ACC112 (cell line): Measurements from ENCODE around the gene TTLL10.

Source experiments
- H2AFZ ChIP-seq: fragments of 200-600 bp; sonication (generic); one replicate; pipeline ENCODE4 v1.6.0; 2017; ENCODE audit warnings: antibody characterized with exemption, low read length; ENCODE audit not compliant: unreplicated experiment
- H3K27ac ChIP-seq: fragments of 200-600 bp; sonication (generic); 2 replicates; pipeline ENCODE4 v1.5.1; 2014; ENCODE audit warnings: low read depth, mild to moderate bottlenecking, antibody characterized with exemption, low read length, moderate library complexity
- H3K27me3 ChIP-seq: fragments of 200-600 bp; sonication (generic); 2 replicates; pipeline ENCODE4 v1.6.1; 2014; ENCODE audit warnings: mild to moderate bottlenecking, antibody characterized with exemption, low read length, moderate library complexity, mixed read lengths; ENCODE audit not compliant: insufficient read depth
- H3K36me3 ChIP-seq: fragments of 200-600 bp; sonication (generic); 2 replicates; pipeline ENCODE4 v1.6.1; 2016; ENCODE audit warnings: mild to moderate bottlenecking, antibody characterized with exemption, low read length, moderate library complexity, mixed read lengths; ENCODE audit not compliant: insufficient read depth
- H3K4me1 ChIP-seq: fragments of 200-600 bp; sonication (generic); one replicate; pipeline ENCODE4 v1.6.1; 2016; ENCODE audit warnings: low read length, mixed read lengths; ENCODE audit not compliant: insufficient read depth, unreplicated experiment, control insufficient read depth
- H3K4me3 ChIP-seq: fragments of 200-600 bp; sonication (generic); 2 replicates; pipeline ENCODE4 v1.5.1; 2014; ENCODE audit warnings: mild to moderate bottlenecking, low read depth, low read length
- H3K79me2 ChIP-seq: fragments of 200-600 bp; sonication (generic); one replicate; pipeline ENCODE4 v1.6.0; 2016; ENCODE audit warnings: low read length; ENCODE audit not compliant: control insufficient read depth, unreplicated experiment, insufficient read depth

TTLL10 gene

DNA sequence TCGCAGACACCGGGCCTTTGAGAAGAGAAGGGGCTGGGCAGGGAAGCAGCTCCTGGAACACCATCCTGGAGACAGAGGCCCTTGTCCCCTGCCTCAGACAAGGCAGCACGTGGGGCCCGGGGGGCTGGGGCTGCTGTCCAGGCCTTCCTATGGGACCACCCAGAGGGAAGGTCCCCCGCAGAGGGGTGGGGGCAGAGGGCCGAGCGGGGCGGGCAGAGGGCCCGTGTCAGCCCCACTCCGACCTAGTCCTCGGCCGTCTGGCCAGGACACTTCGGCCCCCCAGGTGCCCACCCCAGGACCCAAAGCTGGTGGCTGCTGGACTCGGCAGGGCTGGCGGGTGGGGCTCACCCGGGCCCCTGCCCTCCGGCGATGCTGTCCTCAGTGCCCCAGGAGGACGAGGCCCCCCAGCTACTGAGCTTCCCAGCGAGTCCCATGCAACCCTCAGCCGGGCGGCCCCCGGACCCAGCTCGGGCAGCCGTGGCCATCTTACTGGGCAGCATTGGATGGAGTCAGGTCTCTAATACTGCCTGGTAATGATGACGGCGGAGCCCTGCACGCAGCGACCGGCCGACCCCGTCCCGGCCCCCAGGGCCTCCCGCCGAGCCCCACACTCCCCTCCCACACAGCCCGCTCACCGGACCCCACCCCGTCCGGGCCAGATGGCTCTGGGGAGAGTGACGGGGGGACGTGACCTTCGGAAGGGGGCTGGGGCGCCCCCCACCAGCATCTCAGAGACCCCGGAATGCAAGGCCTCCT, 6.9 kb upstream of the TTLL10 start:
- H3K27me3 ChIP-seq = peaks cover 54% of the 10 kb centered on the region
- H3K4me1 ChIP-seq = no peaks in the 10 kb centered on the region
- H3K79me2 ChIP-seq = no peaks in the 10 kb centered on the region
- H3K27ac ChIP-seq = no peak overlapping the region
- H3K36me3 ChIP-seq = no peaks in the 10 kb centered on the region
- H3K4me3 ChIP-seq = no peak overlapping the region
- no peak overlapping the region for H2AFZ ChIP-seq

DNA sequence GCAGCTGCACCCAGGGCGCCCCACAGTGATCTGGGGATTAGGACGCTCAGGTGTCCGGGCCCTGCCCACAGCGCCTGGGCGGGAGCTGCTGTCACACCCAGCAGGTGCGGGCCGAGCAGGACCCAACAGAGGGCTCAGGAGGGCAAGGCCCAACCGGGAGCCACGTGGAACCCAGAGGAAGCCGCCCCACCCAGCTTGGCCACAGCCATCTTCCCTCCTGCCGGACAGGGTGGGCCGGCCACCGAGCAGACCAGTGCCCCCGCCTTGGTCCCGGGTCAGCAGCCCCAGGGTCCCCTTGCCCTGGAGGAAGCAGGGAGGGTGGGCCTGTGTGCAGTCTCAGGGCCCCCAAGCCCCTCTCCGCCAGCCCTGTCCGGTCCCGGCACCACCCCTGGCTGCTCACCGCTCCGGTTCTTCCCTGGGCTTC, 6.3 kb upstream of the TTLL10 start:
- no peaks in the 10 kb centered on the region for H3K36me3 ChIP-seq
- H3K27me3 ChIP-seq = peaks cover 54% of the 10 kb centered on the region
- no peak overlapping the region for H2AFZ ChIP-seq
- H3K79me2 ChIP-seq = no peaks in the 10 kb centered on the region
- H3K4me3 ChIP-seq = no peak overlapping the region
- H3K4me1 ChIP-seq = no peaks in the 10 kb centered on the region
- H3K27ac ChIP-seq = no peak overlapping the region

DNA sequence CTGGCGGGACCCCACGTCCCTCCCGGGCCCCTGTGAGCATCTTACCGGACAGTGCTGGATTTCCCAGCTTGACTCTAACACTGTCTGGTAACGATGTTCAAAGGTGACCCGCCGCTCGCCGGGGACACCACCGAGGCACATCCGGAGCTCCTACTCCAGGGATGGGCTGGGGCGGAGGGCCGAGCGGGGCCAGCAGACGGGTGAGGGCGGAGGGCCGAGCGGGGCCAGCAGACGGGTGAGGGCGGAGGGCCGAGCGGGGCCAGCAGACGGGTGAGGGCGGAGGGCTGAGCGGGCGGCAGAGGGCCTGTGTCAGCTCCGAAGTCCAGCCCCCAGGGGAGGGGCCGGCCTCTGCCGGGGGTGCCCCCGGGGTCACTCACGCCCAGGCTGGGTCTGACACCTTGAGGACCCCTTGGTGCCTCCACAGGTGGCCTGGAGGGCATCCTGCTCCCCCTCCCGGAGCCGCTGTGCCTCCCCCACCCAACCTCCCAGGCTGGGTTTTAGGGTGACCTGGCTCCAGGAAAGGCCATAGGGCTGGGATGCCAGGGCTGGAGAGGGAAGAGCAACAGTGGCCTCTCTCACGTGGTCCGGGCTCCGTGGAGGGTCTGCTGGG, 5.7 kb upstream of the TTLL10 start:
- Histone ChIP-seq H3K27me3 (peaks cover 50% of the 10 kb centered on the region), H3K79me2 (no peaks in the 10 kb centered on the region), H3K27ac (no peak overlapping the region), H3K36me3 (no peaks in the 10 kb centered on the region), H2AFZ (no peak overlapping the region), H3K4me1 (no peaks in the 10 kb centered on the region), H3K4me3 (no peak overlapping the region)

DNA sequence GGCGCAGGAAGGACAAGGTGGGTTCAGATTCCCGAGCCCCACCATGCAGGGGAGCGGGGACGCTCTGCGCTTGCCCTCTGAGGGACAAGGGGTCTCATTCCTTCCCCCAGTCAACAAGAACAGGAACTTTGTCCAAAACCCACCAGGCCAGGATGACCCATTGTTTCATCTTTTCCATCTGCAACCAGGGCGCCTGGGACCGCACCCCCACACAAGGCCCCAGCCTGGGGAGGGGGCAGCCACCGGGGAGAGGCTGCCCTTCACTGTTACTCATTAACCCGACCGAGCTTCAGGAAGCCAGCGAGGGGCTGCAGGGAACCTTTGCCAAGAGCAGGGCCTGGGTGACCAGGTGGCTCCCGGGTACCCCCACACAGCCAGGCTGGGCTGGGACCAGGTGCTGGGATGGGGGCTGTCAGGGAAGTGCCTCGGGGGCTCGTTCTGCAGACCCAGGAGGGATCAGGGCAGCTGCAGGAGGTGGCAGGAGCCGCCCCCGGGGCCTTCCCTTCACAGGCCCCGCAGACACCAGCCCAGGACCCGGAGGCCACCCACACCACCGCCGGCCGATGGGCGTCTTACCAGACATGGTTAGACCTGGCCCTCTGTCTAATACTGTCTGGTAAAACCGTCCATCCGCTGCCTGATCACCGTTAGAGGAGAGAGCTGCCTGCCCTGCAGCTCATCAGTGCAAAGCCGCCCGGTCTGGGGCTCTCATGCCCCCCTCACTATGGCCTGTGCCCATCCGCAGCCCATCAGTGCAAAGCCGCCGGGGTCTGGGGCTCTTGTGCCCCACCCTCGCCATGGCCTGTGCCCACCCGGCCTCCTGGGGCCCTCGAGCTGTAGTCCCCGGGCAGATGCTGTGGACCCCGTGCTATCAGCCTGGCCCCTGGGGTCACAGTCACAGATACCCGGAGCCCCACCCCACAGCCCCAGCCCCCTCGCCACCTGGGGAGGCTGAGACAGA, 4.9 kb upstream of the TTLL10 start:
- peaks cover 1% of the 10 kb centered on the region for H3K4me1 ChIP-seq
- H3K27me3 ChIP-seq = peaks cover 58% of the 10 kb centered on the region
- H3K36me3 ChIP-seq = no peaks in the 10 kb centered on the region
- no peaks in the 10 kb centered on the region for H3K79me2 ChIP-seq
- no peak overlapping the region for H3K27ac ChIP-seq
- no peak overlapping the region for H2AFZ ChIP-seq
- no peak overlapping the region for H3K4me3 ChIP-seq

DNA sequence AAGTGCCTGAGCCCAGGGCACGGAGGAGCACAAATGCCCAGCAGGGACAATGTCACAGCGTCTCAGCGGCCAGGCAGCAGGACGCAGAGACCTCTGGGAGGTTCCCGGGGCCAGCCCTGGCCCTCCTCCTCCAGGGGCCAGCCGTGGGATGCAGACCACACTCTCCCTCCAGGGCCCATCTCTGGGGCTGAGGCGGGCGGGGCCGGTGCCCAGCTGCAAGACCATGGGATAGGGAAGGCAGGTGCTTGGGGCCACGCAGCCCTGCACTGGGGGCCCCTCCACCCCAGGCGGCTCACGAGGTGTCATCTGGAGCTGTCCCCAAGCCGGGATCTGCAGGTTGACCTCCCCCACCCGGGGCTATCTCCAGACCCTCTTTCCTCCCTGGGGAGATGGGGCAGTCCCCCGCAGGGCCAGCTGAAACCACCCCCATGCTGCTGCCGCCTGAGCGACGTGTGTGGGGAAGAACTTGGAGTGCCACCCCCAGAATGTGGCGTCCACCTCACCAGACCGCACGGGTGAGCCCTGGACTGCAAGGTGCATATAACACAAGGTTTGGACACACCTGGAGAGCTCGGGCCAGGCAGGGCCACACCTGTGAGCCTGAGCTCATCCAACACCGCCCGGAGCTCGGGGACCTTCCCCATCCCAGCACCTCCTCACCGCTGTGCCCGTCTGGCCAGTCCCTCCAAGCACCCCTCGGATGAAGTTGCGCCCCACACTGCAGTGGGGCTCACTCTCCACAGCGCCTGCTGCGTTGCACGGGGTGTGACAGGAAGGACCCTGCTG, 4.1 kb upstream of the TTLL10 start:
- peaks cover 61% of the 10 kb centered on the region for H3K27me3 ChIP-seq

DNA sequence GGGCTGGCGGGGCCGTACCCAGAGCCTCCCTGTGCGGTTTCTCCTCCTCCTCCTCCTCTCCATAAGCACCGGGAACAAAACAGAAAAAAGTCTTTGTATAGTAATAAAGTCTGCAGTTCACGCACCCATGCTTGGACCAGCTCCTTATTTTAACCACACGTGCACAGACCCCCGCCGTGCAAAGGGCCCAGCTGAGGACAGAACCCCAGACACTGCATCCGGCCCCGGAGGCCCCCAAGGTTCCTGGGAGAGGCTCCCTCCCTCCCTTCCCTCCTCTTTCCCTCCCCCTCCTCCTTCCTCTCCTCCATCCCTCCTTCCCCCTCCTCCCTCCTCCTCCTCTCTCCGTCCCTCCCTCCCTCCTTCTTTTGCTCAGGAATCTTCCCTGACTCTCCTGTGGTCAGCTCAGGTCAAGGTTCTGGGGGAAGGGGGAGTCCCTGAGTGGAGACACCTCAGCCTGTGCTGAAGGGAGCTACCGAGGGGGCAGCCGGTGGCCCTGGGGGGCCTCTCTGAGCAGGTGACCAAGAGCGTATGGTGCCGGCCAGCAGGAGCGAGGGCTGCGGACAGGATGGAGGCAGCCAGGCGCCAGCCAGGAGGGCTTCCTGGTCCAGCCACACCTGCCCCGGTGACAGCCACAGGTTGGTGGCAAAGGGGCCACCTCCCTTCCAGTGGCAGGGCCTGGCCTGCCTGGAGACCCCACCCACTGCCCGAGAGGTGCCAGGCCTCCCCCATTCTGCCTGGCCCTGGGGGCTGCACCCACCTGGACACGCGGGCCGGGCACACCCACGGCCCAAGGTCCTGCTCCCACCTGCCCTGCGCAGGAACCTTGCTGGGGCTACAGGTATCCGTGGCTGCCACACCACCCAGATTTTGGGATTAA, 3.2 kb upstream of the TTLL10 start:
- H3K4me1 ChIP-seq = peaks cover 2% of the 10 kb centered on the region
- H3K27ac ChIP-seq = no peak overlapping the region
- no peaks in the 10 kb centered on the region for H3K79me2 ChIP-seq
- H3K4me3 ChIP-seq = no peak overlapping the region
- no peak overlapping the region for H2AFZ ChIP-seq
- no peaks in the 10 kb centered on the region for H3K36me3 ChIP-seq
- peaks cover 62% of the 10 kb centered on the region for H3K27me3 ChIP-seq

More for the DNA sequence above, 4.1 kb upstream of the TTLL10 start:
- Histone ChIP-seq H2AFZ (no peak overlapping the region), H3K4me1 (peaks cover 2% of the 10 kb centered on the region), H3K27ac (no peak overlapping the region), H3K4me3 (no peak overlapping the region), H3K79me2 (no peaks in the 10 kb centered on the region), H3K36me3 (no peaks in the 10 kb centered on the region)

DNA sequence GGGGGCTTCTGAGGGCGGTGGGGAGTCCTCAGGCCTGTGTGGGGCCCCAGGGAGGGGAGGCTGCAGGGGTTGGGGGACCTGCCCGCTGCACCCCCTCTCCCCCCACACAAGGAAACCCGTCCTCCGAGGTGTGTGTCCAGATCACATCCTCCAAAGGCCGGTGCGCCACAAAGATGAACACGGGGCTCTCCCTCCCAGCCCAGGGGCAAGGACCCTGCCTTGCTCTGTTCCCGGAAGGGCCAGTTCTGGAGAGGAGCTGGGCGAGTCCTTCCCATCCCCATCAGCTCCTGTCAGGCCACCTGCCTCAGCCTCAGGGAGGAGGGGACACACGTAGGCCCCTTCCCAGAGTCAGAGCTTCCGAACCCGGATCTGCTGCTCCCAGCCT, 2.5 kb upstream of the TTLL10 start:
- H3K79me2 ChIP-seq = no peaks in the 10 kb centered on the region
- peaks cover 2% of the 10 kb centered on the region for H3K4me1 ChIP-seq
- no peak overlapping the region for H2AFZ ChIP-seq
- no peaks in the 10 kb centered on the region for H3K36me3 ChIP-seq
- H3K27me3 ChIP-seq = peaks cover 68% of the 10 kb centered on the region
- no peak overlapping the region for H3K4me3 ChIP-seq
- no peak overlapping the region for H3K27ac ChIP-seq

DNA sequence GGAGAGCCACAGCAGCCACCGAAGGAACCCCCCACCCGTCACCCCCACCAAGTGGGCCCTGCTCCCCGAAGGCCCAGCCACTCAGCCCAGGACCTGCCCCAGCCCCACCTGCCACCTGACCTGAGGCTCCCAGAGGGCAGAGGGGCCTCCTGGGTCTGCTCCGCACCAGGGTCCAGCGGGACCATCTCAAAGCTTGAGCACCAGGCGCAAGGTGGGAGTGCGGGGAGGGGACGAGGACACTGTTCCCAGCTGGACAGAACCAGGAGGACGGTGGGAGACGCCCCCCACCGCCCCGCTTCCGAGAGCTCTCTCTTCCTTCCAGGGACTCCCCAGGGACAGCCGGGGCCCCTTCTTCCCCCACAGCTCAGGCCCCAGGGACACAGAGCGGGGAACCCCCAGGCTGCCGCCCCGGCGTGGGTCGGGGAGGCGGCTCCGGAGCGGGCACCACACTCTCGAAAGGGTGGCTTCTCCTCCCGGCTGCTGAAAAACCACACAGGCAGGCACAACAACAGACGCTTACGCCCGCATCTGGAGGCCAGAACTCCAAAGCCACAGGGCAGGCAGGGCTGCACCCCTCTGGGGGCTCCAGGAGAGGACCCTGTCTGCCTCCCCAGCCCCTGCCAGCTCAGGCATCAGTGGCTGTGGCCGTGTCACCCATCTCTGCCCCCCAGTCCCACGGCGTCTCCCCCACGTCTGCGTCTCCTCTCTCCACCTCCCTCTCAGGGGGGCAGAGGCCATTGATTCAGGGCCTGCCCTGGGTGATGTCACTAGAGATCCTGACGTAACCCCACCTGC, 1.9 kb upstream of the TTLL10 start:
- Histone ChIP-seq H3K4me1 (peaks cover 2% of the 10 kb centered on the region), H3K36me3 (no peaks in the 10 kb centered on the region), H3K27me3 (peaks cover 74% of the 10 kb centered on the region), H3K79me2 (no peaks in the 10 kb centered on the region), H3K4me3 (no peak overlapping the region), H3K27ac (no peak overlapping the region), H2AFZ (no peak overlapping the region)
